H1 (cell line): Measurements from ENCODE around the gene ARL5C. TPM values are rescaled to one million over a fixed set of nuclear protein-coding genes. Genes with fewer than 3 reads are reported as not detected.

Experiments
- CTCF ChIA-PET: fragments of 300-600 bp; sonication (Branson Sonifier 250); formaldehyde crosslinking; loops from one replicate; lab custom pipeline; 2021; ENCODE audit not compliant: partially characterized antibody; lab: Charles Lee
- POLR2A ChIA-PET: fragments of 300-600 bp; sonication (Branson Sonifier 250); formaldehyde crosslinking; loops from one replicate; lab custom pipeline; 2021; ENCODE audit warnings: inconsistent platforms; ENCODE audit not compliant: partially characterized antibody; lab: Charles Lee
- DNase-seq, 2 experiments: peaks; one replicate each; pipeline versions ENCODE4 v3.0.0 to v3.0.0-alpha.2; 2010 to 2022; ENCODE audit warnings: low spot score in 2 of 2, low read depth in 1 of 2, mixed read lengths in 1 of 2
- FAIRE-seq: peaks from 2 replicates; lab custom pipeline; 2011; peaks lifted over from hg19 to GRCh38; lab: Jason Lieb, UNC
- H2AFZ ChIP-seq: 2 replicates; pipeline ENCODE4 v1.8.1; 2012; ENCODE audit warnings: low read length, inconsistent platforms
- H2AK5ac ChIP-seq: 2 replicates; pipeline ENCODE4 v1.6.1; 2013; ENCODE audit warnings: low read depth, low read length
- H2BK120ac ChIP-seq: replicated peaks from 2 replicates; pipeline ENCODE3; 2013; ENCODE audit warnings: low read depth, low read length, inconsistent platforms
- H2BK12ac ChIP-seq: 2 replicates; pipeline ENCODE4 v1.6.1; 2013; ENCODE audit warnings: low read depth, low read length
- H2BK15ac ChIP-seq: 2 replicates; pipeline ENCODE4 v1.6.1; 2013; ENCODE audit warnings: low read length
- H2BK20ac ChIP-seq: 2 replicates; pipeline ENCODE4 v1.6.1; 2013; ENCODE audit warnings: low read length
- H2BK5ac ChIP-seq: 2 replicates; pipeline ENCODE4 v1.6.1; 2013; ENCODE audit warnings: low read depth, low read length
- H3K14ac ChIP-seq: 2 replicates; pipeline ENCODE4 v1.6.1; 2013; ENCODE audit warnings: inconsistent platforms; ENCODE audit not compliant: insufficient read length
- H3K18ac ChIP-seq: 2 replicates; pipeline ENCODE4 v1.6.1; 2013; ENCODE audit warnings: low read length; ENCODE audit errors: extremely low read depth
- H3K23ac ChIP-seq: 2 replicates; pipeline ENCODE4 v1.6.1; 2013; ENCODE audit warnings: inconsistent platforms; ENCODE audit not compliant: insufficient read length
- H3K23me2 ChIP-seq: 2 replicates; pipeline ENCODE4 v1.6.1; 2013; ENCODE audit warnings: low read depth, low read length
- H3K27ac ChIP-seq: 2 replicates; pipeline ENCODE4 v1.6.1; 2011; ENCODE audit warnings: low read depth, low read length, inconsistent platforms
- H3K27me3 ChIP-seq, 4 experiments: replicated peaks in 1 of 4; 1 replicate in 1 of 4; 2 replicates in 3 of 4; pipeline versions ENCODE4 v1.6.1 to v1.8.1; 2011 to 2013; ENCODE audit warnings: low read length in 3 of 4, mild to moderate bottlenecking in 3 of 4, inconsistent platforms in 2 of 4, mixed read lengths in 2 of 4, moderate library complexity in 1 of 4; ENCODE audit not compliant: control insufficient read depth in 3 of 4, insufficient read depth in 3 of 4; ENCODE audit errors: extremely low read depth in 1 of 4
- H3K36me3 ChIP-seq, 4 experiments: 2 replicates each; pipeline versions ENCODE4 v1.6.1 to v1.8.1; 2011 to 2013; ENCODE audit warnings: mild to moderate bottlenecking in 4 of 4, low read length in 3 of 4, moderate library complexity in 2 of 4, control low read depth in 1 of 4, inconsistent platforms in 1 of 4; ENCODE audit not compliant: insufficient read depth in 4 of 4, control insufficient read depth in 2 of 4
- H3K4ac ChIP-seq: replicated peaks from 2 replicates; pipeline ENCODE3; 2013; ENCODE audit warnings: low read length, low read depth, mixed read lengths, inconsistent platforms; ENCODE audit not compliant: insufficient read length
- H3K4me1 ChIP-seq, 4 experiments: replicated peaks in 1 of 4; 1 replicate in 1 of 4; 2 replicates in 3 of 4; pipeline versions ENCODE4 v1.6.1 to v1.8.1; 2011 to 2013; ENCODE audit warnings: low read length in 3 of 4, inconsistent platforms in 2 of 4, mixed read lengths in 1 of 4; ENCODE audit not compliant: insufficient read depth in 4 of 4, control insufficient read depth in 3 of 4
- H3K4me2 ChIP-seq, 2 experiments: 2 replicates each; pipeline versions ENCODE4 v1.6.1 to v1.8.1; 2011 to 2013; ENCODE audit warnings: low read depth in 2 of 2, low read length in 2 of 2, control low read depth in 1 of 2, inconsistent platforms in 1 of 2, mild to moderate bottlenecking in 1 of 2; ENCODE audit not compliant: insufficient read depth in 1 of 2
- H3K4me3 ChIP-seq, 4 experiments: fragments of 200-600, 300-600 bp in 1 of 4; sonication (generic), shearing (Covaris generic), sonication (Bioruptor Twin) in 1 of 4; 2 replicates each; pipeline versions ENCODE4 v1.5.1 to v1.8.1; 2011 to 2016; ENCODE audit warnings: low read length in 4 of 4, low read depth in 3 of 4, control low read depth in 2 of 4, inconsistent platforms in 2 of 4, mild to moderate bottlenecking in 2 of 4, mixed read lengths in 1 of 4, moderate library complexity in 1 of 4; ENCODE audit not compliant: insufficient read depth in 2 of 4; ENCODE audit errors: extremely low read depth in 1 of 4
- H3K56ac ChIP-seq: replicated peaks from 2 replicates; pipeline ENCODE3; 2013; ENCODE audit warnings: low read depth, mild to moderate bottlenecking, mixed read lengths, low read length, inconsistent platforms; ENCODE audit not compliant: insufficient read length
- H3K79me1 ChIP-seq: 2 replicates; pipeline ENCODE4 v1.6.1; 2013; ENCODE audit warnings: low read depth, low read length, control low read depth
- H3K79me2 ChIP-seq, 2 experiments: 2 replicates each; pipeline versions ENCODE4 v1.6.1 to v1.8.1; 2012 to 2013; ENCODE audit warnings: low read length in 2 of 2, mild to moderate bottlenecking in 2 of 2, inconsistent platforms in 1 of 2; ENCODE audit not compliant: insufficient read depth in 2 of 2, control insufficient read depth in 1 of 2
- H3K9ac ChIP-seq, 4 experiments: replicated peaks in 1 of 4; 1 replicate in 1 of 4; 2 replicates in 3 of 4; pipeline versions ENCODE4 v1.6.1 to v1.8.1; 2011 to 2013; ENCODE audit warnings: low read depth in 3 of 4, low read length in 3 of 4, control low read depth in 2 of 4, mild to moderate bottlenecking in 2 of 4, moderate library complexity in 2 of 4, inconsistent platforms in 1 of 4; ENCODE audit errors: extremely low read depth in 1 of 4
- H3K9me3 ChIP-seq, 2 experiments: 2 replicates each; pipeline versions ENCODE4 v1.6.1 to v1.8.1; 2012 to 2013; ENCODE audit warnings: mild to moderate bottlenecking in 2 of 2, moderate library complexity in 2 of 2, control low read depth in 1 of 2, inconsistent platforms in 1 of 2, low read depth in 1 of 2, low read length in 1 of 2, mixed read lengths in 1 of 2; ENCODE audit not compliant: insufficient read depth in 2 of 2
- H4K20me1 ChIP-seq, 2 experiments: replicated peaks in 1 of 2; 2 replicates each; pipeline versions ENCODE3 to v1.8.1; 2011 to 2013; ENCODE audit warnings: inconsistent platforms in 2 of 2, low read length in 2 of 2, mild to moderate bottlenecking in 1 of 2; ENCODE audit not compliant: insufficient read depth in 2 of 2, control insufficient read depth in 1 of 2
- H4K5ac ChIP-seq: 2 replicates; pipeline ENCODE4 v1.6.1; 2013; ENCODE audit warnings: low read length, low read depth, mixed read lengths, inconsistent platforms; ENCODE audit not compliant: insufficient read length
- H4K8ac ChIP-seq: 2 replicates; pipeline ENCODE4 v1.8.0; 2013; ENCODE audit warnings: mild to moderate bottlenecking, moderate library complexity, low read length, inconsistent platforms; ENCODE audit not compliant: insufficient read depth; ENCODE audit errors: extremely low read depth
- H4K91ac ChIP-seq: replicated peaks from 2 replicates; pipeline ENCODE3; 2013; ENCODE audit warnings: low read length, mixed read lengths, inconsistent platforms; ENCODE audit not compliant: insufficient read length
- BACH1 ChIP-seq: IDR thresholded peaks from 2 replicates; pipeline ENCODE4 v1.6.1; 2012; ENCODE audit warnings: low read length, improper control_type of control experiment
- WGBS, 2 experiments: shearing (Covaris generic) in 1 of 2; methylation state at CpG; one replicate each; pipeline versions ENCODE4 v1.1.6 to v1.1.7; 2013 to 2015; ENCODE audit warnings: low lambda C conversion rate in 2 of 2, mixed read lengths in 2 of 2, inconsistent platforms in 1 of 2, low coverage in 1 of 2, missing lambda C conversion rate in 1 of 2; ENCODE audit not compliant: insufficient replicate concordance in 2 of 2, insufficient coverage in 1 of 2, insufficient read length in 1 of 2; ENCODE audit errors: extremely low coverage in 1 of 2, missing lambda C conversion rate in 1 of 2; 5-methylcytosine and 5-hydroxymethylcytosine counted together
- polyA plus RNA-seq, 7 experiments: library from polyadenylated mRNA; depleted of rRNA in 3 of 7; stranded (reverse) in 5 of 7; unstranded in 2 of 7; fragments of >200 nt in 5 of 7; fragments of 200-250 nt in 2 of 7; gene quantifications; 1 replicate in 5 of 7; 2 replicates in 1 of 7; 4 replicates in 1 of 7; pipeline versions ENCODE4 v1.2.1 to v1.2.3, GENCODE V29; 2011 to 2013; ENCODE audit warnings: missing spikeins in 2 of 7, mixed read lengths in 2 of 7
- total RNA-seq: library from RNA; stranded (reverse); fragmentation: NEBNext Ultra II Directional; extraction: Animal tissue kit (Norgen Biotek cat#: 25700); gene quantifications from 2 replicates; pipeline ENCODE4 v1.2.1, GENCODE V29; 2021
- TF ChIP-seq, protein P1 (sequence below): IDR thresholded peaks from 2 replicates; pipeline ENCODE4 v1.6.1; 2012; ENCODE audit warnings: inconsistent platforms

ARL5C gene
- total and polyA plus RNA-seq, 2 of the 8 experiments (the other 6 are each of a cell fraction or from before 2014, with no cell fraction given) = not detected

DNA sequence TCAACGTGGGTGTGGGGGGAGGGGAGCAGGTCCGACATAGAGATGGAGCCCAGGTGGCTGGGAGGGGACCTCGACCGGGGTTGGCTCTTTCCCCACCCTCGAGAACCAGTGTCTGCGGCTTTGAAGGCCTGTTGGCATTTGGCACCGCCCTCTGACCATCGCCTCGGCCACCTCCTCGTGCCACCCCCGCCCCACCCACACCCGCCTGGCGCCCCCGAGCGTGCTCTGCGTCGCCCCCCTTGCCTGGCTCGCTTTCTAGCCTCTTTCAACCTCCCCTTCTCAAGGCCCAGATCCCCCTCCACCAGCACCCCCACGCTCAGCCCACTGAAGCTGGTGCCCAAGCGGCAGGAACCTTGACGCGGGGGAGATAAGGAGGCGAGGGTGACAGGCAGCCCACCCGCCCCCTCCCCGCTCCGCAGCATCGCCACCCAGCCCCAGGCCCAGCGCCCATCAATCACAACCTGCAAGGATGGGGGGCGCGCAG lies 30.9 kb upstream of the ARL5C start:
- Histone ChIP-seq H3K27ac (no peak overlapping the region), H3K18ac (0 out of 2 replicates have a peak overlapping the region, but pooled peaks have one; percentile 73), H2AK5ac (no peak overlapping the region), H3K56ac (no peak overlapping the region), H3K4me3 (peak overlapping the region; percentile 78 to 89 (median 80)), H2BK12ac (no peak overlapping the region; the same call in 1 of the 2 replicates), H3K36me3 (peaks cover 5 to 25% (median 16%) of the 10 kb centered on the region in 4 experiments), H4K8ac (no peak overlapping the region; the same call in 1 of the 2 replicates)
- 0% methylated on average over 5 of the region's 30 CpGs; no CpG with 5 or more reads in 1 of the 2 experiments for WGBS, 2 experiments
- CTCF ChIA-PET = interaction anchor here (1.0 to 4.1 kb wide), 5 partner anchors 10 to 42 kb away, joined by 3 to 23 read pairs (median 4); no protein-coding TSS in a partner anchor
- TF ChIP-seq, protein P1, sequence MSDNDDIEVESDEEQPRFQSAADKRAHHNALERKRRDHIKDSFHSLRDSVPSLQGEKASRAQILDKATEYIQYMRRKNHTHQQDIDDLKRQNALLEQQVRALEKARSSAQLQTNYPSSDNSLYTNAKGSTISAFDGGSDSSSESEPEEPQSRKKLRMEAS = 0 out of 2 replicates have a peak, but pooled peaks have one; percentile 35
- no peak for TF ChIP-seq BACH1
- TF ChIP-seq, all 59 proteins: peak for 1
- FAIRE-seq (no peak), DNase-seq (peak in 1 of 2 experiments; percentile 52)
- H2BK15ac ChIP-seq = no peak overlapping the region
- no peak overlapping the region for H2AFZ ChIP-seq
- H2BK20ac ChIP-seq = no peak overlapping the region
- peaks cover 11% of the 10 kb centered on the region for H3K23me2 ChIP-seq
- POLR2A ChIA-PET = interaction anchor here (0.6 to 5.0 kb wide), 5 partner anchors 10 to 38 kb away, joined by 3 to 49 read pairs (median 5); no protein-coding TSS in a partner anchor
- H3K9me3 ChIP-seq = no peaks in the 10 kb centered on the region
- H2BK5ac ChIP-seq = peak overlapping the region; percentile 19; the same call in 1 of the 2 replicates
- H4K5ac ChIP-seq = no peak overlapping the region
- H3K4ac ChIP-seq = no peak overlapping the region
- H3K9ac ChIP-seq = no peak overlapping the region
- no peaks in the 10 kb centered on the region for H3K27me3 ChIP-seq
- peak overlapping the region; percentile 80 to 82 for H3K4me2 ChIP-seq
- H2BK120ac ChIP-seq = no peak overlapping the region
- H4K91ac ChIP-seq = no peak overlapping the region
- H3K4me1 ChIP-seq = peaks cover 4 to 31% (median 23%) of the 10 kb centered on the region in 4 experiments
- peaks cover 2 to 25% of the 10 kb centered on the region in 2 experiments for H4K20me1 ChIP-seq
- H3K79me2 ChIP-seq = peaks cover 7 to 53% of the 10 kb centered on the region in 2 experiments
- no peak overlapping the region for H3K23ac ChIP-seq
- no peak overlapping the region for H3K14ac ChIP-seq
- peaks cover 17% of the 10 kb centered on the region for H3K79me1 ChIP-seq
